Heart right ventricle (tissue), 16 donors: Measurements from ENCODE around the gene RNF151. TPM values are rescaled to one million over a fixed set of nuclear protein-coding genes. Genes with fewer than 3 reads are reported as not detected.

Source experiments
- ATAC-seq, 8 donors: fragments of 200-7000 bp; cut with Tn5 transposase; one replicate each; pipeline ENCODE4 v1.9.1; 2020; ENCODE audit warnings: mild to moderate bottlenecking in 8 of 8, moderate library complexity in 8 of 8, moderate number of reproducible peaks in 1 of 8
- DNase-seq, 2 donors: peaks; one replicate each; pipeline ENCODE4 v3.0.0-alpha.2; 2020
- H3K27ac ChIP-seq, 10 donors: fragments of 200-600 bp; sonication (generic) in 2 of 10; one replicate each; pipeline versions ENCODE4 v1.5.0 to v1.8.0; 2020 to 2022; ENCODE audit warnings: mild to moderate bottlenecking in 3 of 10
- H3K27me3 ChIP-seq, 7 donors: fragments of 200-600 bp; one replicate each; pipeline ENCODE4 v1.8.0; 2021 to 2022; ENCODE audit warnings: mild to moderate bottlenecking in 2 of 7
- H3K36me3 ChIP-seq, 9 donors: fragments of 200-600 bp; sonication (generic) in 1 of 9; one replicate each; pipeline versions ENCODE4 v1.5.0 to v1.8.0; 2020 to 2022; ENCODE audit warnings: mild to moderate bottlenecking in 2 of 9
- H3K4me1 ChIP-seq, 9 donors: fragments of 200-600 bp; sonication (generic) in 1 of 9; one replicate each; pipeline versions ENCODE4 v1.5.0 to v1.8.0; 2020 to 2022; ENCODE audit warnings: mild to moderate bottlenecking in 4 of 9
- H3K4me3 ChIP-seq, 10 donors: fragments of 200-600 bp; sonication (generic) in 2 of 10; one replicate each; pipeline versions ENCODE4 v1.5.0 to v1.8.0; 2020 to 2022; ENCODE audit warnings: mild to moderate bottlenecking in 7 of 10, moderate library complexity in 2 of 10
- H3K9me3 ChIP-seq, 11 donors: fragments of 200-600 bp in 10 of 11; sonication (generic) in 2 of 11; one replicate each; pipeline versions ENCODE4 v1.5.0 to v1.8.0; 2013 to 2022; ENCODE audit warnings: mild to moderate bottlenecking in 2 of 11, control low read depth in 1 of 11, moderate library complexity in 1 of 11
- WGBS, 2 donors: extraction: QIAGEN DNeasy Blood & Tissue Kit; methylation state at CpG; one replicate each; pipeline ENCODE4 v1.1.7; 2013; ENCODE audit warnings: inconsistent platforms in 1 of 2; 5-methylcytosine and 5-hydroxymethylcytosine counted together
- intact Hi-C, 10 donors: fragments of 100-400 bp; cut with DNase I; formaldehyde crosslinking; loops; one replicate each; pipeline versions ENCODE4 v1.11.1 to v1.14.2; 2022
- polyA plus RNA-seq, 2 donors: library from polyadenylated mRNA; stranded (reverse); fragments of 200-250 nt; gene quantifications; one replicate each; pipeline ENCODE4 v1.2.3, GENCODE V29; 2013
- total RNA-seq, 10 donors: library from RNA; stranded (reverse); fragmentation: NEBNext Ultra II Directional in 3 of 10; extraction: Animal tissue kit (Norgen Biotek cat#: 25700) in 3 of 10; gene quantifications; one replicate each; pipeline versions ENCODE4 v1.2.1 to v1.2.4, GENCODE V29; 2021 to 2023
- TF ChIP-seq, protein P1 (sequence below), 9 donors: fragments of 200-600 bp; sonication (generic) in 2 of 9; IDR thresholded peaks; one replicate each; pipeline versions ENCODE4 v1.5.0 to v1.8.0; 2021 to 2022; ENCODE audit warnings: antibody characterized with exemption in 9 of 9, mild to moderate bottlenecking in 5 of 9, moderate library complexity in 1 of 9
- donor health status: Arrhythmogenic right ventricular cardiomyopathy.
- donor health status: ischemic (EF 13 %, LVEDD 7.1; RV severe dilation, severe dysfunction).
- donor health status: healthy with polysubstance abuse.
- donor health status: DM: no; HTN: yes; CAD: no.
- donor health status: DM: no; HTN: no; CAD: no.
- donor health status: ischemic (EF 25% LVEDD 6.9; RV normal size, moderate dysfunction).
- donor health status: ischemic (EF 25% LVEDD 5.7; RV mildly dilated, moderate dysfunction).
- donor health status: healthy.
- donor health status: DM: yes; HTN: yes; CAD: no.
- donor health status: Ischemic cardiomyopathy.
- donor health status: ischemic (EF 35%, LVEDD 5.7; RV mildly dilated, moderate dysfunction).
- donor health status: nonischemic (EF 11% LVEDD 7.7; RV severe dilation, severe dysfunction).
- donor health status: DM: yes; HTN: yes; CAD: no.
- donor health status: PGD.
- donor health status: ischemic (EF 29% LVEDD 5.4; RV normal size, mild dysfunction).
- donor health status: nonischemic (EF 23%, LVEDD 6.1; RV moderate dilation, normal function).

The RNF151 gene
- total and polyA plus RNA-seq, 12 donors, result not detected

DNA sequence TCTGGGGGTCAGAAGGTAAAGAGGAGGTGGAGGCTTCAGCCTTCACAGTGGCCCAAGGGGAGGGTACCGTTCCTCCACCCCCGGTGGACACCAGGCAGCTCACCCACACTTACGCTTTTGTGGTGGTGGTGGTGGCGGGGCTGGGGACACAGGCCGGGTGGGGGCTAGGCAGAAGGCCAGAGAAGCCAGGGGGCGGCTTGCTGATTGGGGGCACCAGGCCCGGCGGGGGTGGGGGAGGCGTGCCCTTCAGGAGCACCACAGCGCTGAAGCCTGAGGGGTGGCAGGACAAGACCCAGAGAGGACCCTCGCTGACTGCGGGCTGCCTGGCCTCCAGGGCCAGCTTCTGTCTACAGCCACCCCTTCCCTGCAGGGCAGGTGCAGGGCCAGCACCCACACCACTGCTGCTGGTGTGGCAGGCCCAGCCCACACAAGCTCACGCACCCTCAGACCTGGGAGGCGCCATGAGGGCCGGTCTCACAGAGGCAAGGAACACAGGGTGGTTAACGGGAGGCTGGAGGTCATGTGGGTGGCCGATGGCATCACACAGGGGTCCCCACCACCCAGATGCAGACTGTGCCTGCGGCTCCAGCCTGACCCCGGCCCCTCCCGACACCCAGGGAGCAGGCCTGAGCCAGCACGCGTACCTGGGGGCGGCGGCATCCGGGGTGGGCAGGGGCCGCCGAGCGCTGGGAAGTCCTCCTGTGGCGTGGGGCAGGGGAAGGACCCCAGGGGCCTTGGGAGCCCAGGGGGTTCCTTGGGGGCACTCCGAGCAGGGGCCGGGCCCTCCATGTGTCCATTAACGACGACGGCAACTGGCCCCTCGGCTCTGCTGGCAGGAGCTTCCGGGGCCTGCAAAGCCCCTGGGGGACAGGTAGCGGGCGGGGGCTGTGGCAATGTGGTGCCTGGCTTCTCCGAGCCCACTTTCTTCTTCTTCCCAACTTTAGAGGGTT lies 32.5 kb downstream of the RNF151 start:
- Histone ChIP-seq H3K4me3 (no peak overlapping the region), H3K27me3 (no peaks in the 10 kb centered on the region), H3K4me1 (peaks cover 3 to 17% (median 7%) of the 10 kb centered on the region in 9 donors), H3K27ac (no peak overlapping the region), H3K9me3 (no peaks in the 10 kb centered on the region), H3K36me3 (peaks cover 16 to 75% (median 63%) of the 10 kb centered on the region in 9 donors)
- intact Hi-C loops, result no loop called here
- TF ChIP-seq, protein P1, sequence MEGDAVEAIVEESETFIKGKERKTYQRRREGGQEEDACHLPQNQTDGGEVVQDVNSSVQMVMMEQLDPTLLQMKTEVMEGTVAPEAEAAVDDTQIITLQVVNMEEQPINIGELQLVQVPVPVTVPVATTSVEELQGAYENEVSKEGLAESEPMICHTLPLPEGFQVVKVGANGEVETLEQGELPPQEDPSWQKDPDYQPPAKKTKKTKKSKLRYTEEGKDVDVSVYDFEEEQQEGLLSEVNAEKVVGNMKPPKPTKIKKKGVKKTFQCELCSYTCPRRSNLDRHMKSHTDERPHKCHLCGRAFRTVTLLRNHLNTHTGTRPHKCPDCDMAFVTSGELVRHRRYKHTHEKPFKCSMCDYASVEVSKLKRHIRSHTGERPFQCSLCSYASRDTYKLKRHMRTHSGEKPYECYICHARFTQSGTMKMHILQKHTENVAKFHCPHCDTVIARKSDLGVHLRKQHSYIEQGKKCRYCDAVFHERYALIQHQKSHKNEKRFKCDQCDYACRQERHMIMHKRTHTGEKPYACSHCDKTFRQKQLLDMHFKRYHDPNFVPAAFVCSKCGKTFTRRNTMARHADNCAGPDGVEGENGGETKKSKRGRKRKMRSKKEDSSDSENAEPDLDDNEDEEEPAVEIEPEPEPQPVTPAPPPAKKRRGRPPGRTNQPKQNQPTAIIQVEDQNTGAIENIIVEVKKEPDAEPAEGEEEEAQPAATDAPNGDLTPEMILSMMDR (IDR thresholded peaks at IDR 0.05), result no peak
- 94 to 95% methylated on average over 38 to 39 of the region's 39 CpGs for WGBS, 2 donors
- DNase-seq (no peak), ATAC-seq (no peak)

DNA sequence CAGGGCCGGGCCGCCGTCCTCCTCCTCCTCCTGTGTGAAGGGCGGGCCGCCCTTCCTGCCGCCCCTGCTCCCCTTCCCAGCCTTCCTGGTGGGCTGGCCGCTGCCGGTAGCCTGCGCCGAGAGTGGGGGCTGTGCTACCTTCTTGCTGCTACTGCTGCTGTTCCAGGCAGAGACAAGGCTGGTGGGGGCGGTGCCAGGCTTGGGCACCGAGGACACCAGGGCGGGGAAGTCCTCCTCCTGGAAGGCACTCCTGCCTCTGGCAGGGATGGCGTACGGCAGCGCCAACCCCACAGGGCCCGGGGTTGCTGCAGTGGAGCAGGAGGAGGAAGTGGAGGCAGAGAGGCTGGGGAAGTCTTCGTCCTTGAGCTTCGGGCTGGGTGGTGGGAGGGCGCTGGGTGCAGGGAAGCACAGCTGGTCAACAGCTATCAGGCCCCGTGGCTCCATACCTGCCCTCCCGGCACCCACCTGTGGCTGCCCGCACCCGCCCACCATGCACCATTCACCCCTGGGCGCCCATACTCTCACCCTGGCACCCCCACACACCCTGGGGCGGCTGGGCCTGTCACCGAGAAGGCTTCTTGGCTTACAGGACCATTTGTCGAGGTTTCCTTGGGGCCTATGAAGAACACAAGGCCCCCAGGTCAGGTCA lies 33.3 kb downstream of the RNF151 start:
- Histone ChIP-seq H3K4me1 (peaks cover 11 to 25% (median 15%) of the 10 kb centered on the region in 9 donors), H3K4me3 (no peak overlapping the region), H3K9me3 (no peaks in the 10 kb centered on the region), H3K27ac (no peak overlapping the region), H3K27me3 (no peaks in the 10 kb centered on the region), H3K36me3 (peaks cover 16 to 75% (median 63%) of the 10 kb centered on the region in 9 donors)
- TF ChIP-seq, protein P1 (IDR thresholded peaks at IDR 0.05), result no peak
- 86 to 89% methylated on average over 27 to 28 of the region's 28 CpGs for WGBS, 2 donors
- no peak for ATAC-seq
- intact Hi-C loops, result loop anchor here in 2 of 10 donors (5.0 to 10.0 kb wide), 2 partner anchors 142 to 145 kb away; partner anchors contain the start of gene RAB26 (in 1 of the 2)
- DNase-seq, result no peak

DNA sequence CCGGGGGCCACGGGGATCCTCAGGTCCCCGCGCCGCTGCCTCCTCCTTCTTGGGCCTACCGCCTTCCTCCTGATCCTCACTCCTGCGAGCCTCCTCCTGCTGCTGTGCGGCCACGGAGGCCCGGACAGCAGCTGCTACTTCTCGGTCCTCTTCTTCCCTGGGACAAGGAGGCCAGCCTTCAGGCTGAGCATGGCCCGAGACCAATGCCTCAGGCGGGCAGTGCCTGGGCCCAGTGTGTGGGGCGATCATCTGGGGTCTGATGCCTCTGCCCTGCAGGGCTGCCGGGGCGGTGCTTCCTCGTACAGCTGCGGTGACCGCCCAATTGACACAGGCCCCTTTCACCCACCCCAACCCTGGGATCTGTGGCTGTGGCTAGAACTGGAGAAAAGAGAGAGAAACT lies 34.4 kb downstream of the RNF151 start:
- Histone ChIP-seq H3K27ac (no peak overlapping the region), H3K36me3 (peaks cover 16 to 78% (median 63%) of the 10 kb centered on the region in 9 donors), H3K9me3 (no peaks in the 10 kb centered on the region), H3K4me3 (no peak overlapping the region), H3K4me1 (peaks cover 14 to 36% (median 23%) of the 10 kb centered on the region in 9 donors), H3K27me3 (no peaks in the 10 kb centered on the region)
- DNase-seq, result no peak
- WGBS, 2 donors, result 95 to 96% methylated on average over 19 of the region's 19 CpGs
- no peak for ATAC-seq
- intact Hi-C loops, result loop anchor here in 2 of 10 donors (5.0 to 10.0 kb wide), 2 partner anchors 141 to 144 kb away; partner anchors contain the start of gene RAB26 (in 1 of the 2)
- TF ChIP-seq, protein P1 (IDR thresholded peaks at IDR 0.05), result no peak
